GM12878 (cell line): Measurements from ENCODE around the gene TICRR. TPM values are rescaled to one million over a fixed set of nuclear protein-coding genes. Genes with fewer than 3 reads are reported as not detected.

Experiments
- CEBPB ChIP-seq, 2 experiments: fragments of 150-350 bp in 1 of 2; IDR thresholded peaks; 2 replicates each; pipeline ENCODE4 v1.6.1; 2012 to 2014; ENCODE audit warnings: low read depth in 2 of 2, low read length in 2 of 2, borderline replicate concordance in 1 of 2, inconsistent platforms in 1 of 2
- CREM ChIP-seq: IDR thresholded peaks from 2 replicates; pipeline ENCODE4 v1.6.1; 2014; ENCODE audit warnings: antibody characterized with exemption, low read depth
- DPF2 ChIP-seq: fragments of 450-650 bp; IDR thresholded peaks from 2 replicates; pipeline ENCODE4 v1.6.1; 2017; ENCODE audit warnings: mild to moderate bottlenecking
- EP300 ChIP-seq, 2 experiments: fragments of 150-350 bp in 1 of 2; IDR thresholded peaks; 2 replicates each; pipeline ENCODE4 v1.6.1; 2011 to 2012; ENCODE audit warnings: low read depth in 2 of 2, low read length in 2 of 2, borderline replicate concordance in 1 of 2, improper control_type of control experiment in 1 of 2, inconsistent platforms in 1 of 2; ENCODE audit not compliant: control insufficient read depth in 1 of 2
- FOXK2 ChIP-seq: fragments of 450-650 bp; IDR thresholded peaks from 2 replicates; pipeline ENCODE4 v1.6.1; 2017; ENCODE audit warnings: mild to moderate bottlenecking, moderate library complexity
- GATAD2B ChIP-seq: fragments of 450-650 bp; conservative IDR thresholded peaks from 2 replicates; pipeline ENCODE4 v1.6.1; 2017; ENCODE audit warnings: low read depth, mild to moderate bottlenecking, moderate library complexity
- IKZF1 ChIP-seq: fragments of 450-650 bp; conservative IDR thresholded peaks from 2 replicates; pipeline ENCODE4 v1.6.1; 2017; ENCODE audit warnings: antibody characterized with exemption, mild to moderate bottlenecking
- IKZF2 ChIP-seq, 2 experiments: fragments of 450-650 bp; IDR thresholded peaks; 2 replicates each; pipeline ENCODE4 v1.6.1; 2017; ENCODE audit warnings: mild to moderate bottlenecking in 2 of 2, moderate library complexity in 2 of 2
- JUNB ChIP-seq: IDR thresholded peaks from 2 replicates; pipeline ENCODE4 v1.6.1; 2016; ENCODE audit warnings: antibody characterized with exemption, mild to moderate bottlenecking
- KLF5 ChIP-seq: fragments of 450-650 bp; IDR thresholded peaks from 2 replicates; pipeline ENCODE4 v1.6.1; 2014; ENCODE audit warnings: mild to moderate bottlenecking; ENCODE audit not compliant: partially characterized antibody
- MEF2A ChIP-seq: IDR thresholded peaks from 2 replicates; pipeline ENCODE4 v1.6.1; 2011; ENCODE audit warnings: low read depth, mild to moderate bottlenecking, low read length, moderate library complexity; ENCODE audit not compliant: insufficient read depth
- NR2C1 ChIP-seq: fragments of 450-650 bp; IDR thresholded peaks from 2 replicates; pipeline ENCODE4 v1.6.1; 2017; ENCODE audit warnings: antibody characterized with exemption, mild to moderate bottlenecking, moderate library complexity
- NR2F1 ChIP-seq: fragments of 450-650 bp; conservative IDR thresholded peaks from 2 replicates; pipeline ENCODE4 v1.6.1; 2017; ENCODE audit warnings: mild to moderate bottlenecking
- RUNX3 ChIP-seq: IDR thresholded peaks from 2 replicates; pipeline ENCODE4 v1.6.1; 2012; ENCODE audit warnings: low read length, inconsistent platforms
- SMAD1 ChIP-seq: fragments of 450-650 bp; IDR thresholded peaks from 2 replicates; pipeline ENCODE4 v1.6.1; 2018; ENCODE audit warnings: mild to moderate bottlenecking, low read depth; ENCODE audit not compliant: partially characterized antibody
- SPI1 ChIP-seq: IDR thresholded peaks from 2 replicates; pipeline ENCODE4 v1.6.1; 2011; ENCODE audit warnings: low read depth, mild to moderate bottlenecking, low read length, moderate library complexity, borderline replicate concordance; ENCODE audit not compliant: insufficient read depth
- polyA plus RNA-seq, 11 experiments: library from polyadenylated mRNA; depleted of rRNA in 4 of 11; unstranded in 6 of 11; stranded (reverse) in 5 of 11; fragments of >200 nt; fragmentation: Nextera tagmentation in 4 of 11; fragmentation: Illumina TruSeq in 1 of 11; extraction: Ambion mirVana in 4 of 11; extraction: Trizol in 1 of 11; gene quantifications; 1 replicate in 1 of 11; 2 replicates in 10 of 11; pipeline versions ENCODE4 v1.2.1 to v1.2.3, GENCODE V29; 2011 to 2016; ENCODE audit warnings: inconsistent platforms in 2 of 11, missing spikeins in 2 of 11, low read depth in 1 of 11
- total RNA-seq, 4 experiments: library from RNA; depleted of rRNA in 3 of 4; stranded (reverse); fragments of >200 nt in 3 of 4; fragmentation: Illumina TruSeq in 1 of 4; extraction: Trizol in 1 of 4; gene quantifications; 2 replicates each; pipeline versions ENCODE4 v1.2.1 to v1.2.3, GENCODE V29; 2013 to 2021
- TF ChIP-seq, protein P1 (sequence below): fragments of 450-650 bp; IDR thresholded peaks from 2 replicates; pipeline ENCODE4 v1.6.1; 2017; ENCODE audit warnings: mild to moderate bottlenecking, low read depth, inconsistent platforms; ENCODE audit not compliant: poor library complexity, severe bottlenecking

Gene TICRR
- total and polyA plus RNA-seq, 10 of the 15 experiments (the other 5 are each of a cell fraction or from before 2014, with no cell fraction given) = 0.58 to 21.5 (median 11.5) TPM

DNA sequence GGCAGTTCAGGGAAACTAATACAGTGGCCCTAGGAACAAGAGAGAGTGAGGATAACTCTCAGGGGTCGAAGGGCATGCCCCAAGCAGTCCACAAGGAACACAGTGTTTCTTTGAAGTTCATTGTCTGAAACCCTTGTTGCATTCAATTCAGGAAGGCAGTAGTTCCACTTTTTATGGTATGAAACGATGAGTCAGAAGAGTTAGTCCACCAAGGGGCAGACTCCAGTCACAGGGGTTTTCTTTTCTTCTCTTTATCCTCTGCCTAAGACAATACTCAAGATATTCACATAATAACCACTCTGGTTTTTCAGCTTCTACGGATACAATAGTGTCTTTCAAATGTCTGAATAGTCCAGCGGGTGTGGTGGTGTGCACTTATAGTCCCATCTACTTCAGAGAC is 23.7 kb upstream of the TICRR start (continued):
- peak; percentile 73 for TF ChIP-seq IKZF1
- TF ChIP-seq IKZF2 (IDR thresholded peaks at IDR 0.05) = peak; percentile 79 to 86
- 0 out of 2 replicates have a peak, but pooled peaks have one; percentile 20 for TF ChIP-seq MEF2A
- TF ChIP-seq RUNX3 = peak; percentile 61; the same call in 1 of the 2 replicates
- TF ChIP-seq GATAD2B = 0 out of 2 replicates have a peak, but pooled peaks have one; percentile 23
- no peak for TF ChIP-seq CEBPB (IDR thresholded peaks at IDR 0.05; ENCODE audit: borderline replicate concordance in 1 of 2, low read depth in 2 of 2, low read length in 2 of 2)
- TF ChIP-seq CREM = peak; percentile 39; the same call in 1 of the 2 replicates
- peak in 1 of 2 experiments; percentile 42; a peak in 1 of 4 replicates for TF ChIP-seq EP300 (IDR thresholded peaks at IDR 0.05; ENCODE audit: borderline replicate concordance in 1 of 2, control insufficient read depth in 1 of 2, low read depth in 2 of 2, low read length in 2 of 2)
- peak; percentile 69 for TF ChIP-seq JUNB
- TF ChIP-seq NR2C1 = peak; percentile 66
- no peak for TF ChIP-seq KLF5
- TF ChIP-seq, protein P1, sequence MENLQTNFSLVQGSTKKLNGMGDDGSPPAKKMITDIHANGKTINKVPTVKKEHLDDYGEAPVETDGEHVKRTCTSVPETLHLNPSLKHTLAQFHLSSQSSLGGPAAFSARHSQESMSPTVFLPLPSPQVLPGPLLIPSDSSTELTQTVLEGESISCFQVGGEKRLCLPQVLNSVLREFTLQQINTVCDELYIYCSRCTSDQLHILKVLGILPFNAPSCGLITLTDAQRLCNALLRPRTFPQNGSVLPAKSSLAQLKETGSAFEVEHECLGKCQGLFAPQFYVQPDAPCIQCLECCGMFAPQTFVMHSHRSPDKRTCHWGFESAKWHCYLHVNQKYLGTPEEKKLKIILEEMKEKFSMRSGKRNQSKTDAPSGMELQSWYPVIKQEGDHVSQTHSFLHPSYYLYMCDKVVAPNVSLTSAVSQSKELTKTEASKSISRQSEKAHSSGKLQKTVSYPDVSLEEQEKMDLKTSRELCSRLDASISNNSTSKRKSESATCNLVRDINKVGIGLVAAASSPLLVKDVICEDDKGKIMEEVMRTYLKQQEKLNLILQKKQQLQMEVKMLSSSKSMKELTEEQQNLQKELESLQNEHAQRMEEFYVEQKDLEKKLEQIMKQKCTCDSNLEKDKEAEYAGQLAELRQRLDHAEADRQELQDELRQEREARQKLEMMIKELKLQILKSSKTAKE = peak; percentile 69
- no peak for TF ChIP-seq FOXK2
- TF ChIP-seq NR2F1 = peak; percentile 99
- TF ChIP-seq SMAD1 = no peak
- TF ChIP-seq SPI1 = peak; percentile 48; the same call in 1 of the 2 replicates
- peak; percentile 79 for TF ChIP-seq DPF2
